GM21528 (cell line): Measurements from ENCODE around the gene ADRA2A.

Experiments used
- ATAC-seq: cut with Tn5 transposase; IDR thresholded peaks from one replicate; pipeline ENCODE4 v1.9.1; 2021; ENCODE audit warnings: mild to moderate bottlenecking, moderate library complexity; ENCODE audit not compliant: unreplicated experiment, low FRiP score

ADRA2A gene

GRCh38 chr10:111109501-111110242 lies 32.8 kb downstream of the ADRA2A start:
- ATAC-seq, result no peak

GRCh38 chr10:111110771-111111170 lies 33.9 kb downstream of the ADRA2A start:
- no peak for ATAC-seq

GRCh38 chr10:111112333-111112732 lies 35.5 kb downstream of the ADRA2A start:
- no peak for ATAC-seq

- no peak for ATAC-seq
Observed at GRCh38 chr10:111113238-111113960, 36.6 kb downstream of the ADRA2A start.

- ATAC-seq, result no peak
Observed at GRCh38 chr10:111113961-111114757, 37.3 kb downstream of the ADRA2A start.

GRCh38 chr10:111114758-111115500 lies 38.1 kb downstream of the ADRA2A start:
- no peak for ATAC-seq

GRCh38 chr10:111116211-111116610 lies 39.4 kb downstream of the ADRA2A start:
- no peak for ATAC-seq

GRCh38 chr10:111116762-111117445 lies 40.1 kb downstream of the ADRA2A start:
- ATAC-seq, result no peak

- no peak for ATAC-seq
Observed at GRCh38 chr10:111117528-111118277, 40.9 kb downstream of the ADRA2A start.

GRCh38 chr10:111118758-111119157 lies 41.9 kb downstream of the ADRA2A start:
- no peak for ATAC-seq

- no peak for ATAC-seq
Observed at GRCh38 chr10:111119637-111120036, 42.8 kb downstream of the ADRA2A start.

GRCh38 chr10:111122127-111122526 lies 45.3 kb downstream of the ADRA2A start:
- no peak for ATAC-seq

GRCh38 chr10:111123883-111124282 lies 47.1 kb downstream of the ADRA2A start:
- no peak for ATAC-seq

GRCh38 chr10:111125102-111125501 lies 48.3 kb downstream of the ADRA2A start:
- no peak for ATAC-seq

GRCh38 chr10:111126077-111126476 lies 49.2 kb downstream of the ADRA2A start:
- ATAC-seq, result no peak

- no peak for ATAC-seq
Observed at GRCh38 chr10:111127081-111127848, 50.4 kb downstream of the ADRA2A start.

GRCh38 chr10:111128331-111129180 lies 51.7 kb downstream of the ADRA2A start:
- no peak for ATAC-seq

GRCh38 chr10:111129363-111129762 lies 52.5 kb downstream of the ADRA2A start:
- no peak for ATAC-seq
